ENCODE data around the gene INTS3. TPM values are rescaled to one million over a fixed set of nuclear protein-coding genes. Genes with fewer than 3 reads are reported as not detected.
"Not testable (repeated sequence)": the region's sequence is repeated elsewhere in the genome, so short reads cannot be mapped to it uniquely, and the experiment has no call there.

INTS3 gene
- total RNA-seq, 1 experiment from 2014 or later, result 28.9 TPM

GRCh38 chr1:153698923-153699714 is 28.7 kb upstream of the INTS3 start:
- DNase-seq (ENCODE audit: low spot score), result no peak

DNA sequence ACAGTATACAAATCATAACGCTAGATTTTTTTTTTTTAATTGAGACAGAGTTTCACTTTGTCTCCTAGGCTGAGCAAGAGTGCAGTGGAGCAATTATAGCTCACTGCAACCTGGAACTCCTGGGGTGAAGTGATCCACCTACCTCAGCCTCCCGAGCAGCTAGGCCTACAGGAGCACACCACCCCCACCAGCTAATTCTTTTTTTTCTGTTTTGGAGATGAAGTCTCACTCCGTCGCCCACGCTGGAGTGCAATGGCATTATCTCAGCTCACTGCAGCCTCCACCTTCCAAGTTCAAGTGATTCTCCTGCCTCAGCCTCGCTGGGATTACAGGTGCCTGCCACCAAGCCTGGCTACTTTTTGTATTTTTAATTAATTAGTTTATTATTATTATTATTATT is 28.1 kb upstream of the INTS3 start:
- DNase-seq (ENCODE audit: low spot score), result no peak

- no peak for DNase-seq (ENCODE audit: low spot score)
These were observed 22.4 kb upstream of the INTS3 start for GRCh38 chr1:153705484-153705883.

DNA sequence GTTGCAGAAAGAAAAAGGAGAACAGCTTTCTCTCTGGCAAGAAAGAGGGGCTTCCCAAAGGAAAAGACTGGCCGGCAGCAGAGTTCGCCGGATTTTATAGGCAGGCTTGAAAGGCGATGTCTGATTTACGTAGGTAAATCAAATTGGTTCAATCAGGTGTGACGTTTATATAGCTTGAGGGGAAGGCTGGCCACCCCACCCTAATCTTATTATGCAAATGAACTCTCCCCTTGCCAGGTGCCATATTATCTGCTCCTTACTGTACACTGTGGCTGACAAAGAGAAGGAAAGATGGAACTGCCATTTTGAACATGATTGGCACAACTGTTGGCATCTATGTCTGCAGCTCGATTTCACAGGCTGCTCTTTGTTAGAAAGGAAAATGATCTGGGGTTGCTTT is 16.8 kb upstream of the INTS3 start:
- no peak for DNase-seq (ENCODE audit: low spot score)

DNA sequence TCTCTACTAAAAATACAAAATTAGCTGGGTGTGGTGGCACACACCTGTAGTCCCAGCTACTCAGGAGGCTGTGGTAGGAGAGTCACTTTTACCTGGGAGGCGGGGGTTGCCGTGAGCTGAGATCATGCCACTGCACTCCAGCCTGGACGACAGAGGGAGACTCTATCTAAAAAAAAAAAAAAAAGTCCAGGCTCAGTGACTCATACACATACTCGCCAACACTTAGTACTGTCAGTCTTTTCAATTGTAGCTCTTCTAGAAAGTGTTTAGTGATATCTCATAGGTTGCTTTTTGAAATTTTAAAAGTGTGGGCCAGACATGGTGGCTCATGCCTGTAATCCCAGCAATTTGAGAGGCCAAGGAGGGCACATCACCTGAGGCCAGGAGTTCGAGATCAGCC is 11.6 kb upstream of the INTS3 start:
- DNase-seq (ENCODE audit: low spot score), result not testable (repeated sequence)

DNA sequence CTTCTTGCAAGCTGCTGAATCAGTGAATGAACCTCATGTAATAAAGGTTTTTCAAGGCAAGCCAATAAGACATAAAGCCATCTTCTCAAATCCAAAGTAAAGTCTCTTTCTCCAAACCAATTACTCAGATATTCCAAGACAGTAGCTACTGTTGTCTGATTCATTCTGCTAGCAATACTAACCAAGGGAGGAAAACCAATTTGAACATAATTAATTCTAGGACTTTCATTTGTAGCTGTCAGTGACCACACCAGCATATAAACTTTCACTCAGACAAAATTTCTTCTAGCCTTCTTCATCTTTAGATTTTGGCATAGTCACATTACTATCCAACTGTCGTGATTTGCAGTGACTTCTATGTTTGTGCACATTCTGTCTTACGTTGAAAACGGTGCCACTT is 10.5 kb upstream of the INTS3 start:
- DNase-seq (ENCODE audit: low spot score), result no peak

- no peak for DNase-seq (ENCODE audit: low spot score)
These were observed 4.2 kb upstream of the INTS3 start for GRCh38 chr1:153723687-153724086.

- not testable (repeated sequence) for DNase-seq (ENCODE audit: low spot score)
These were observed 3.2 kb upstream of the INTS3 start for GRCh38 chr1:153724634-153725033.

- DNase-seq (ENCODE audit: low spot score), result peak; percentile 28
These were observed 636 bp downstream of the INTS3 start for GRCh38 chr1:153728305-153729066.

DNA sequence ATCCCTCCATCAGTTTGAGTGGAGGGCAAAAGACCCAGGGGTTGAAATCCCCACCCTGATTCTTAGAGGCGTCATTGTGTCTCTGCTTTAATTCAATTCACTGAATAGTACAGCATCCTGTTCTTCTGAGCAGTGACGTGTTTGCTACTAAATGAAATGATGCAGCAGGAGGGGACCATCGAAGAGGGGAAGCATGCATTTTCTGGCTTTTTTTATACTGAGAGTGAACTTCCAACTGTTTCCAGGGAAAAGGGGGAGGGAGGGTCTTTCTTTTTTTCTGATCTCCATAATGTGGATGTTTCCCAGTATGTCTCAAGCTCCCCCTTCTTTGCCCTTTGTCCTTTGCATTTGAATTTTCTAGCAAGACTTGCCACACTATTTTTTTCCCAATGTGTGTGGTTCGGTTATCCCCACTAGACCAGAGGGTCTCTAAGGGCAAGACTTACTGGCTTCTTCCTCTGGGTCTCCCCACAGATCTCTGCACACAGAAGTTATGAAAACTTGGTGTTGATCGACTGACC is 2.7 kb downstream of the INTS3 start:
- DNase-seq (ENCODE audit: low spot score), result no peak

DNA sequence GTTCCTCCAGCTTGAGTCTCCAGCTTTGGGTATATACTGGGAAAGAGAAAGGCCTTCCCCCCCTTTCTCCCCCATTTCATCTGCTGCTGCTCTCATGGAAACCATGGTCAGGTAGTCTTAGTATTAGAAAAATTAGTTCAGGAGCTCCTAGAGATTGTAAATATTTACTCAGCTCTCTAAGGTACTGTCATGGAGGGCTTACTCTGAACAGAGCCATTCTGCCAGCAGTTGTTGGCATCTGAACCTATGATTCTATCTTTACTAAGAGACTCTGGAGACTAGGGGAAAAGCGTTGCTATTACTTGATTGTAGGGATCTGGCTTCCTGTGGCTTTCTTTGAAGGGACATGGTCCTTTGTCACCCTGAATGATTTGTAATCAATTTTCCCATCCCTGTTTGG is 6.1 kb downstream of the INTS3 start:
- DNase-seq (ENCODE audit: low spot score), result no peak

GRCh38 chr1:153734396-153735089 is 6.7 kb downstream of the INTS3 start:
- DNase-seq (ENCODE audit: low spot score), result no peak

DNA sequence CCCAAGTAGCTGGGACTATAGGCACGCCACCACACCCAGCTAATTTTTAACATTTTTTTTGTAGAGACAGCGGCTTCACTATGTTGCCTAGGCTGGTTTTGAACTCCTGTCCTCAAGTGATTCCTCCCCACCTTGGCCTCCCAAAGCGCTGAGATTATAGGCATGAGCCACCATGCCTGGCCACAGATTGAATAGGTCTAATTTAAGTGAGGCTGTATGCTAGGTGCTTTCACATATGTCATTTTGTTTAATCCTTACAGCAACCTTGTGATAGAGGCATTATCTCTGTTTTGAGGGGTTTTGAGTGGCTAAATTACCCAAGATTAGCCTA is 7.2 kb downstream of the INTS3 start:
- no peak for DNase-seq (ENCODE audit: low spot score)

GRCh38 chr1:153741986-153742385 is 14.1 kb downstream of the INTS3 start:
- DNase-seq (ENCODE audit: low spot score), result no peak

DNA sequence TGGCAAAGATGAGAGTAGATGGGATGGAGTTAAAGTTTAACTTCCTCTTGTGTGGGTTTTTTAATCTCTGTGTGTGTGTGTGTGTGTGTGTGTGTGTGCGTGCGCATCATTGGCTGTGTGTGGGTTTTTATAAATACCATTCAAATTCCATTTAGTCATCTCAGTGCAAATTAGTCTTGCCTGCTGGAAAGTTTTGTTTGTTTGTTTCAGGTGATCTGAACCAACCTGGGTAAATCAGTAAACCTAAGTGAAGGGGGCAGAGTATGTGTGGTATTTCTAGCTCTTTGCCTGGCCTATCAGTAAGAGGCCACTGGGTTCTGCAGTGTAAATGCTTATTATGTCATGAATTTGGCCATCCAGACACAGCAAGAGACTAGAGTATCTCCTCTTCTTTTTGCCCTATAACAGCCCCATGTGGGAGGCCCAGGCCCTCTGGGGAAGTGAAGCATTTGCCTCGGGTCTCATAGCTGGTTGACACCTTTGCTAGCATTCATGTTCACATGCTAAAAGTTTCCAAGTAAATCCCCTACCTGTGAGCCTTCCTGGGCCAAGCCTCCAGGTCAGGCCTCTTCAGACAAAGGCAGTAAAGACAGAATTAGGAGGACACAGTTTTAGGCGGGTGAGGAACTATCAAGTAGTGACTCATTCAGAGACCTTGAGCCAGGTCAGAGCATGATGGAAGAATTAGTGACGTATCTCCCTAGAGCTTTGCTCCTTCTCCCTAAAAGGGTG is 14.7 kb downstream of the INTS3 start:
- no peak for DNase-seq (ENCODE audit: low spot score)

DNA sequence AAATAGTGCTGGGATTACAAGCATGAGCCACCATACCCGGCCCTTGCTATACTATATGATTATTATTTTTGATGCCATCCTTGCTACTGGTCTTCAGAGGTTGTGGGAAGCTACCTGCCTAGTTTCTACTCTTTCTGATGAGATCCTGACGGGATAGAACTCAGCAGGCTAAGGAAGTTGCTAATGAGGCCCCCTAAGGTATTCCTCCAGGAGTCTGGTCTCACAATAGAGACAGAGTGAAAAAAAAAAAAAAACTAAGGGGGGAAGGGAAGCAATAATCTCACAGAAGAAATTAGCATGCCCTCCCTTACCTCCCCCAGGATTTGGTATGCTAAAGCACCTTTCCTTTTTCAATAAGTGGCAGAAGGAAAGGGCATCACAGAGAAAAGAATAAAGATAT is 17.6 kb downstream of the INTS3 start:
- no peak for DNase-seq (ENCODE audit: low spot score)

DNA sequence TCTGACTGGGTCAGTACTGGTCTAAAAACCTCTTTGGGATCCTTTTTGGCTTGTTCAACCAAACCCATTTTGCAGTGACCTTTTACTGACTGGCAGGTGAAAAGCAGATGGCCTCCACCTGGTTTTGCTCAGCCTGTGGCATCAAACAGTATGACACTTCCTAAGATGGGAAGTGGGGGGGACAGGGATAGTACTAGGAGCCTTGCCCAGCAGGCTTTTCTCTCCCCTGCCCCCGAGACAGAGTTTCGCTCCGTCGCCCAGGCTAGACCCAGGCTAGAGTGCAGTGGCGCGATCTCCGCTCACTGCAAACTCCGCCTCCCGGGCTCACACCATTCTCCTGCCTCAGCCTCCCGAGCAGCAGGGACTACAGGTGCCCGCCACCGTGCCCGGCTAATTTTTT is 18.3 kb downstream of the INTS3 start:
- DNase-seq (ENCODE audit: low spot score), result no peak

DNA sequence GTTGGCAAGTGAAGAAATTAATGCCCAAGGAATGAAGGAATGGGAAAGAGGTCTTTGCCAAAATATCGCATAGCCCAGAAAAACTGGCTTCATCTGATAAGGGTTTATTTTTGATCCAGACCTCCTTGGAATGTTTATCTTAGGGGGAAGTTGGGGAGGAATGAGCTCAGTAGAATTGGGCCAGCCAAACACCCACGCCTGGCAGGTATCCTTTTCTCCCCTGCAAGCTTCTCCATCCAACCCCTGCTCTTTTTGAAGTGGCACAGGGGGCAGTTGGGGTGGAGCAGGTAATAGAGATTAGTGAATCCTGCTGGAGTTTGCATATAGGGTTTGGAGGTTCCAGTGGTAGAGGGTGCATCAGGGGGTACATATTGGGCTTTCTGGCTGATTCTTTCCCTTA is 21.1 kb downstream of the INTS3 start:
- DNase-seq (ENCODE audit: low spot score), result no peak

GRCh38 chr1:153749408-153750005 is 21.7 kb downstream of the INTS3 start:
- DNase-seq (ENCODE audit: low spot score), result peak; percentile 93

DNA sequence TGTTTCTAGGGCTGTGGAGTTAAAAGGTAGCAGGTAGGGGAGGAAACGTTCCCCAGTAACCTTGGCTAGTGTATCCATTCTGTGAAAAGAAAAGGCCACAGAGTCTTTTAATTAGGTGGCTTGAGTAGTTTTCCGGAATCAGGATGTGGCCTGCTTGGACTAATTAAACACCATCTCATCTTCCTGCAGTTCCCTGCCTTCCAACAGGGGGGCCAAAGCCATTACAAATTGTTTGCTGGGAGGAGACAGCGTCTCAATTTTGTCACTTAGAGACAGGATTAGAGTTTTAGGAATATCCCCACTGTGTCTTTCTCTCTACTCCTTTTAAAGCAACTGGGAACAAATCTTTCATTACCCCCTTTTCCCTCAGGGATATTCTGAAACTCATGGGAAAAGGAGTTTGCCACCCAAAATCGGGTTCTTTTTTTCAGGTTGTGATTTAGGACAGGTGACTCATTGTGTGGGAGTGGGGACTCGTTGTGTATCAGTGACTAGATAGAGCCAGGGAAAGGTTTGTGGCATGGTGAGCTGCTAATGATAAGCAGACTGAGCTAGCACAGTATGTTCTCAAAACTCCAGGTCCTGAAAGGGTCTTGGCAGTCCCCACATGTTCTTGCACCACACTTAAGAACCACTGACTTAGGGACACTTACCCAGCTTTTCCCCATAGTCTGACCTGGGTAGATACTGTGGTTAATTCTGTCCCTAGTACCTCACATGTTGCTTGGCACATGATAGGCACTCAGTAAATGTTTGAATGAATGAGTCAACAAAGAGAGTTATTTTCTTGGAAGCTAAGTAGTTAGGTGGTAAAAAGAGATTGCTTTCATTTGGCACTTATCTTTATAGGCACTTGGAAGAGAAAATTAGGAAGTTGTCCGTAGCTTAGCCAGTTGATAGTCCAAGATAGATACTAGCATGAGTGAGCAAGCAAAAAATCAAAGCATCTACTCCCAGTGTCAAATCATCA is 22.5 kb downstream of the INTS3 start:
- DNase-seq (ENCODE audit: low spot score), result no peak
